ENCODE results near the gene C14orf93. TPM values are rescaled to one million over a fixed set of nuclear protein-coding genes. Genes with fewer than 3 reads are reported as not detected.

Gene C14orf93
- total and polyA plus RNA-seq, 9 of the 15 experiments (the other 6 are each of a cell fraction or from before 2014, with no cell fraction given), result 2.2 to 22.4 (median 16.1) TPM

- TF ChIP-seq TRIM25 (IDR thresholded peaks at IDR 0.05; ENCODE audit: borderline replicate concordance) (no peak), E2F8 (IDR thresholded peaks at IDR 0.05; ENCODE audit: low read depth, partially characterized antibody) (no peak), ESRRB (CRISPR knock-in tag; IDR thresholded peaks at IDR 0.05; ENCODE audit: borderline replicate concordance) (no peak), NBN (IDR thresholded peaks at IDR 0.05; ENCODE audit: low read depth) (peak; percentile 40; the same call in 1 of the 2 replicates), HBP1 (CRISPR knock-in tag; IDR thresholded peaks at IDR 0.05) (0 out of 2 replicates have a peak, but pooled peaks have one; percentile 42), IRF9 (tag; IDR thresholded peaks at IDR 0.05) (no peak), ZNF311 (CRISPR knock-in tag; IDR thresholded peaks at IDR 0.05) (0 out of 2 replicates have a peak, but pooled peaks have one; percentile 31), NFIC (IDR thresholded peaks at IDR 0.05) (peak; percentile 29; the same call in 1 of the 2 replicates), EGR1 (conservative IDR thresholded peaks at IDR 0.05) (no peak), ELF1 (tag; IDR thresholded peaks at IDR 0.05) (peak; percentile 40; the same call in 1 of the 2 replicates), ZNF23 (CRISPR knock-in tag; IDR thresholded peaks at IDR 0.05) (no peak), ZNF445 (CRISPR knock-in tag; IDR thresholded peaks at IDR 0.05; ENCODE audit: low read depth) (no peak), KDM5B (IDR thresholded peaks at IDR 0.05; ENCODE audit: insufficient replicate concordance, low read depth, low read length) (peak; percentile 0), NCOA1 (IDR thresholded peaks at IDR 0.05; ENCODE audit: low read depth) (0 out of 2 replicates have a peak, but pooled peaks have one; percentile 10)
- TF ChIP-seq, protein P1, sequence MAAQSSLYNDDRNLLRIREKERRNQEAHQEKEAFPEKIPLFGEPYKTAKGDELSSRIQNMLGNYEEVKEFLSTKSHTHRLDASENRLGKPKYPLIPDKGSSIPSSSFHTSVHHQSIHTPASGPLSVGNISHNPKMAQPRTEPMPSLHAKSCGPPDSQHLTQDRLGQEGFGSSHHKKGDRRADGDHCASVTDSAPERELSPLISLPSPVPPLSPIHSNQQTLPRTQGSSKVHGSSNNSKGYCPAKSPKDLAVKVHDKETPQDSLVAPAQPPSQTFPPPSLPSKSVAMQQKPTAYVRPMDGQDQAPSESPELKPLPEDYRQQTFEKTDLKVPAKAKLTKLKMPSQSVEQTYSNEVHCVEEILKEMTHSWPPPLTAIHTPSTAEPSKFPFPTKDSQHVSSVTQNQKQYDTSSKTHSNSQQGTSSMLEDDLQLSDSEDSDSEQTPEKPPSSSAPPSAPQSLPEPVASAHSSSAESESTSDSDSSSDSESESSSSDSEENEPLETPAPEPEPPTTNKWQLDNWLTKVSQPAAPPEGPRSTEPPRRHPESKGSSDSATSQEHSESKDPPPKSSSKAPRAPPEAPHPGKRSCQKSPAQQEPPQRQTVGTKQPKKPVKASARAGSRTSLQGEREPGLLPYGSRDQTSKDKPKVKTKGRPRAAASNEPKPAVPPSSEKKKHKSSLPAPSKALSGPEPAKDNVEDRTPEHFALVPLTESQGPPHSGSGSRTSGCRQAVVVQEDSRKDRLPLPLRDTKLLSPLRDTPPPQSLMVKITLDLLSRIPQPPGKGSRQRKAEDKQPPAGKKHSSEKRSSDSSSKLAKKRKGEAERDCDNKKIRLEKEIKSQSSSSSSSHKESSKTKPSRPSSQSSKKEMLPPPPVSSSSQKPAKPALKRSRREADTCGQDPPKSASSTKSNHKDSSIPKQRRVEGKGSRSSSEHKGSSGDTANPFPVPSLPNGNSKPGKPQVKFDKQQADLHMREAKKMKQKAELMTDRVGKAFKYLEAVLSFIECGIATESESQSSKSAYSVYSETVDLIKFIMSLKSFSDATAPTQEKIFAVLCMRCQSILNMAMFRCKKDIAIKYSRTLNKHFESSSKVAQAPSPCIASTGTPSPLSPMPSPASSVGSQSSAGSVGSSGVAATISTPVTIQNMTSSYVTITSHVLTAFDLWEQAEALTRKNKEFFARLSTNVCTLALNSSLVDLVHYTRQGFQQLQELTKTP (IDR thresholded peaks at IDR 0.05; ENCODE audit: low read depth in 1 of 2, partially characterized antibody in 2 of 2), result no peak
These were observed 432 bp downstream of the C14orf93 start (continued) for GRCh38 chr14:23009483-23009938.
